ENCODE results near the gene RMI2. TPM values are rescaled to one million over a fixed set of nuclear protein-coding genes. Genes with fewer than 3 reads are reported as not detected.

The RMI2 gene
- total and polyA plus RNA-seq, 8 donors, result 2.3 to 79.9 (median 8.3) TPM

GRCh38 chr16:11334831-11335404, 10.3 kb upstream of the RMI2 start:
- no peak overlapping the region for H3K27ac ChIP-seq
- no peaks in the 10 kb centered on the region for H3K27me3 ChIP-seq
- TF ChIP-seq, protein P1, sequence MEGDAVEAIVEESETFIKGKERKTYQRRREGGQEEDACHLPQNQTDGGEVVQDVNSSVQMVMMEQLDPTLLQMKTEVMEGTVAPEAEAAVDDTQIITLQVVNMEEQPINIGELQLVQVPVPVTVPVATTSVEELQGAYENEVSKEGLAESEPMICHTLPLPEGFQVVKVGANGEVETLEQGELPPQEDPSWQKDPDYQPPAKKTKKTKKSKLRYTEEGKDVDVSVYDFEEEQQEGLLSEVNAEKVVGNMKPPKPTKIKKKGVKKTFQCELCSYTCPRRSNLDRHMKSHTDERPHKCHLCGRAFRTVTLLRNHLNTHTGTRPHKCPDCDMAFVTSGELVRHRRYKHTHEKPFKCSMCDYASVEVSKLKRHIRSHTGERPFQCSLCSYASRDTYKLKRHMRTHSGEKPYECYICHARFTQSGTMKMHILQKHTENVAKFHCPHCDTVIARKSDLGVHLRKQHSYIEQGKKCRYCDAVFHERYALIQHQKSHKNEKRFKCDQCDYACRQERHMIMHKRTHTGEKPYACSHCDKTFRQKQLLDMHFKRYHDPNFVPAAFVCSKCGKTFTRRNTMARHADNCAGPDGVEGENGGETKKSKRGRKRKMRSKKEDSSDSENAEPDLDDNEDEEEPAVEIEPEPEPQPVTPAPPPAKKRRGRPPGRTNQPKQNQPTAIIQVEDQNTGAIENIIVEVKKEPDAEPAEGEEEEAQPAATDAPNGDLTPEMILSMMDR (IDR thresholded peaks at IDR 0.05), result no peak
- no peak for TF ChIP-seq POLR2AphosphoS5 (IDR thresholded peaks at IDR 0.05)
- no peak for TF ChIP-seq POLR2A (IDR thresholded peaks at IDR 0.05)
- no peak for TF ChIP-seq EP300 (IDR thresholded peaks at IDR 0.05)
- H3K4me1 ChIP-seq, result no peaks in the 10 kb centered on the region
- H3K9me3 ChIP-seq, result no peaks in the 10 kb centered on the region
- no peak overlapping the region for H3K4me3 ChIP-seq
- intact Hi-C loops (cut with DNase I; ENCODE audit: low total_unique reads), result no loop called here
- no peak for DNase-seq
- 90 to 97% (median 92%) methylated on average over 6 of the region's 6 CpGs for WGBS, 5 donors
- H3K36me3 ChIP-seq, result no peaks in the 10 kb centered on the region

DNA sequence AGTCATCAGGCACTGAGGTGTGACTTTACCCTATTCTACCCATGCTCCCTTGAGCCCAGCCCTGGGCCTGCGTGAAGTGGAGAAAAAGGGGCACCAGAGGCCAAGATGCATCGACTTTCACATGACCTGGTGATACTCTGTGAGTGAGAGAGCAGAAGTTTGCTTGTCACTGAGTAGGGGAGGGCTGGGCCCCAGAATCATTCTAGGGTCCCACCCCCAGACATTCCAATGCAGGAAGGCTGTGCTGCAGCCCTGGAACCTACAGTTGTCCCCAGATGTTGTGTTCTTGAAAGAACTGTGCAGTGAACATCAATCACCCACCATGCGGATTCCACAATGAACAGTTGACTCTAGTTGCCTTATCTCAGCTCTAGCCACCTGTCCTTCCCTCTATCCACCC, 6.2 kb upstream of the RMI2 start:
- H3K4me3 ChIP-seq, result no peak overlapping the region
- 68 to 83% (median 71%) methylated on average over 3 of the region's 3 CpGs for WGBS, 5 donors
- H3K27me3 ChIP-seq, result no peaks in the 10 kb centered on the region
- H3K36me3 ChIP-seq, result no peaks in the 10 kb centered on the region
- no peak for DNase-seq
- H3K27ac ChIP-seq, result no peak overlapping the region
- intact Hi-C loops (cut with DNase I; ENCODE audit: low total_unique reads), result no loop called here
- TF ChIP-seq EP300 (IDR thresholded peaks at IDR 0.05), result no peak
- TF ChIP-seq, protein P1 (IDR thresholded peaks at IDR 0.05), result no peak
- no peak for TF ChIP-seq POLR2AphosphoS5 (IDR thresholded peaks at IDR 0.05)
- no peak for TF ChIP-seq POLR2A (IDR thresholded peaks at IDR 0.05)
- H3K9me3 ChIP-seq, result no peaks in the 10 kb centered on the region
- H3K4me1 ChIP-seq, result no peaks in the 10 kb centered on the region

- Histone ChIP-seq H3K27ac (no peak overlapping the region), H3K36me3 (no peaks in the 10 kb centered on the region), H3K27me3 (no peaks in the 10 kb centered on the region), H3K4me3 (no peak overlapping the region), H3K4me1 (peaks cover 2 to 12% (median 9%) of the 10 kb centered on the region in 4 donors), H3K9me3 (no peaks in the 10 kb centered on the region)
- no peak for DNase-seq
- no peak for TF ChIP-seq POLR2AphosphoS5 (IDR thresholded peaks at IDR 0.05)
- TF ChIP-seq EP300 (IDR thresholded peaks at IDR 0.05), result no peak
- TF ChIP-seq, protein P1 (IDR thresholded peaks at IDR 0.05), result no peak
- no peak for TF ChIP-seq POLR2A (IDR thresholded peaks at IDR 0.05)
- WGBS, 5 donors, result 62 to 90% (median 89%) methylated on average over 4 of the region's 4 CpGs
- intact Hi-C loops (cut with DNase I; ENCODE audit: low total_unique reads), result no loop called here
Measured at GRCh38 chr16:11340710-11341109, 4.5 kb upstream of the RMI2 start.

DNA sequence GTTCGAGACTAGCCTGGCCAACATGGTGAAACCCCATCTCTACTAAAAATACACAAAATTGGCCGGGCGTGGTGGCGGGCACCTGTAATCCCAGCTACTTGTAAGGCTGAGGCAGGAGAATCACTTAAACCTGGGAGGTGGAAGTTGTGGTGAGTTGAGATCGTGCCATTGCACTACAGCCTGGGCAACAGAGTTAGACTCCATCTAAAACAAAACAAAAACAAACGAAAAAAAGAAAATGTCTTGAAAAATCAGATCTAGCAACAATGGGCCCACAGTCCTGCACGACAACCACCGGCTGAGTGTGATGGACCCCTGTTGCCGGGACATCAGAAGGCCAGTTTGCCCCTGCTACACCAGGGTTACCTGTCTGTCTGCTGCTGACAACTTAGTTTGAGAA, 3.9 kb upstream of the RMI2 start:
- H3K9me3 ChIP-seq, result no peaks in the 10 kb centered on the region
- DNase-seq, result no peak
- H3K27me3 ChIP-seq, result no peaks in the 10 kb centered on the region
- no peak overlapping the region for H3K27ac ChIP-seq
- intact Hi-C loops (cut with DNase I; ENCODE audit: low total_unique reads), result no loop called here
- H3K4me1 ChIP-seq, result peaks cover 5 to 19% (median 15%) of the 10 kb centered on the region in 4 donors
- H3K36me3 ChIP-seq, result no peaks in the 10 kb centered on the region
- no peak overlapping the region for H3K4me3 ChIP-seq
- no peak for TF ChIP-seq EP300 (IDR thresholded peaks at IDR 0.05)
- no peak for TF ChIP-seq POLR2AphosphoS5 (IDR thresholded peaks at IDR 0.05)
- TF ChIP-seq, protein P1 (IDR thresholded peaks at IDR 0.05), result no peak
- no peak for TF ChIP-seq POLR2A (IDR thresholded peaks at IDR 0.05)
- 89 to 94% (median 91%) methylated on average over 9 of the region's 9 CpGs for WGBS, 5 donors
